ENCODE data around the gene FOXR1. TPM values are rescaled to one million over a fixed set of nuclear protein-coding genes. Genes with fewer than 3 reads are reported as not detected.
"Not testable (repeated sequence)": the region's sequence is repeated elsewhere in the genome, so short reads cannot be mapped to it uniquely, and the experiment has no call there.

Gene FOXR1
- total RNA-seq, 2 donors from 2014 or later: not detected

DNA sequence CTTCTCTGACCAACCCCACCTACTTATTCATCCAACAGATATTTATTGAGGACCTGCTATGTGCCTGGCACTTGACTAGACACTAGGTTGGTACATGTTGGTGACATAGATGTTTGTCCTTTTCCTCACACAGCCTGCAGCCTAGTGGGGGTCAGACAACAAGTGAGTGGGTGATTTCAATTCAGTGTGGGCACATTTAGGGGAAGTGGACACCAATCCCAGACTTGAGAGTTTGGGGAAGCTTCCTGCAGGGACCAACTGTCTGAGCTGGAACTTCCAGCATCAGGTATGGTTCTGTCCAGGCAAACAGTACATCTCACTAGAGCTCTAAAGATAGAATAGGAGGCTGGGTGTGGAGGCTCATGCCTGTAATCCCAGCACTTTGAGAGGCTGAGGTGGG is 40.0 kb upstream of the FOXR1 start:
- H3K27ac Mint-ChIP-seq: peak overlapping the region; percentile 92
- ATAC-seq (no peak), DNase-seq (no peak)
- H3K4me3 Mint-ChIP-seq: no peak overlapping the region
- no peaks in the 10 kb centered on the region for H3K27me3 Mint-ChIP-seq
- H3K36me3 Mint-ChIP-seq (ENCODE audit: low read depth): no peaks in the 10 kb centered on the region
- no peaks in the 10 kb centered on the region for H3K9me3 ChIP-seq (ENCODE audit: control insufficient read depth, low read length, poor library complexity, severe bottlenecking)
- H3K4me1 Mint-ChIP-seq: peaks cover 30% of the 10 kb centered on the region

DNA sequence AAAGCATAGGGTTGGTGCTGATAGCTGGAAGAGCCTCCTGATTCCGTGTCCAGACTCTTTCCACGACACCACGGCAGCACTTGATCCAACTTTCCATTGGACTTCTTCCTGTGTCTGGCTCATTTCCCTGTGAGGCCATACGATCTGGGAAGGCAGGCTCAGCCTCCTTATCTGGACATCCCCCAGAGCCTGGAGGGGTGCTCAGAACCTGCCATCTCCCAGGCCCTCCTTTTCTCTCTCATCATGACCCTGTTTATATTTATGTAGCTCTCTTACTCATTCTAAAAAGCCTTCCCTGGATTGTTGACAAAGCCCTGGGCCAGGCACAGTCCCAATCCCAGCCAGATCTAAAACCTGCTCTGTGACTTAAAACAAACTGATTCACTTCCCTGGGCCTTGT is 38.1 kb upstream of the FOXR1 start:
- no peak for DNase-seq
- Mint-ChIP-seq H3K27me3 (no peaks in the 10 kb centered on the region), H3K36me3 (ENCODE audit: low read depth) (no peaks in the 10 kb centered on the region), H3K4me3 (no peak overlapping the region), H3K4me1 (peaks cover 16% of the 10 kb centered on the region), H3K27ac (no peak overlapping the region)
- no peak for ATAC-seq
- H3K9me3 ChIP-seq (ENCODE audit: control insufficient read depth, low read length, poor library complexity, severe bottlenecking): no peaks in the 10 kb centered on the region

DNA sequence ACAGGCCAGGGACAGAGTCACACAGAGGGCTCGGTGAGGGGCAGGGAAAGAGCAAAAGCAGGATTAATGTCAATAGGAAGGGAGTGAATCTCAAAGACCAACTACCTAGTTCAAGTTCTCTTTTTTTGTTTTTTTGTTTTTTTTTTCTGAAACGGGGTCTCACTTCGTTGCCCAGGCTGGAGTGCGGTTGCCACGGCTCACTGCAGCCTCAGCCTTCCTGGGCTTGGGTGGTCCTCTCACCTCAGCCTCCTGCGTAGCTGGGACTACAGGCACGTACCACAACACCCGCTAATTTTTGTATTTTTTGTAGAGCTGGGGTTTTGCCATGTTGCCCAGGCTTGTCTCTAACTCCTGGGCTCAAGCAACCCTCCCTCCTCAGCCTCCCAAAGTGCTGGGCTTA is 36.2 kb upstream of the FOXR1 start:
- H3K9me3 ChIP-seq (ENCODE audit: control insufficient read depth, low read length, poor library complexity, severe bottlenecking): no peaks in the 10 kb centered on the region
- ATAC-seq (no peak), DNase-seq (no peak)
- Mint-ChIP-seq H3K27ac (no peak overlapping the region), H3K4me3 (no peak overlapping the region), H3K27me3 (no peaks in the 10 kb centered on the region), H3K36me3 (ENCODE audit: low read depth) (no peaks in the 10 kb centered on the region), H3K4me1 (peaks cover 21% of the 10 kb centered on the region)

DNA sequence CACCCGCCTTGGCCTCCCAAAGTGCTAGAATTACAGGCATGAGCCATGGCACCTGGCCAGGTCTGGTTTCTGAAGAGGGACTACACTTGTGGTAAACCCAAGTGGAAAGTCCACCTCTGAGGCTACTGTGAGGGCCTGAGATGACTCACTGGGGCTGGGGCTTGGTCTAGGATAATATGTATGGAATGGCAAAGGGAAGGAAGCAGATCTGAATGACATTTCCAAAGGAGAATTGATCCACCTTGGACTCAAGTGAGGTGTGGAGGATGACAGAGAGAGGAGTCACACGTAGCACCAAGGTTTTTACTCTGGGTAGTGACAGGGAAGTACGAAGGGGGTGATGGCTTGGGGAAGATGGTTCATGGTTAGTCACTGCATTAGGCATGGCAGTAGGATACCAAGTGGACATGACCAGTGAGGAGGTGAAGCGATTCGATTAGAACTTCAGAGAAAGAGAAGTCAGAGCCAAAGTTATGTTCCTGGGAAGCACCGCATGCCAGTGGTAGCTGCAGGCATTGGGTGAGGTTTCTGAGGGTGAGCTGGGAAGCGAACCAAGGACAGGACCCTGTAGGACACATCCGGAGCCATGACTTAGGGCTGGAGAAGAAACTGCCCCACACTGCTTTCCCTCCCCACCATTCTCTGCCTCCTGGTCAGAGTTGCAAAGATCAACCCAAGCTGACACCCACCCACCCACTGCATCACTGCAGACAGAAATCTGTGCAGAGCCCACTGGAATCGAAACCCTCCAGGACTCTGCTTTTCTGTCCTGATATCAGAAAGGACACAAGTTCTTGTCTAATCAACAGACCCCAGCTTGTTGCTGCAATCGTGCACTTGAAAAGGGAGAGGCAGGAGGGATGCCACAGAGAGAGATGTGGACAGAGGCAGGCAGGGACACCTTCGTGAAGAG is 32.8 kb upstream of the FOXR1 start:
- no peaks in the 10 kb centered on the region for H3K36me3 Mint-ChIP-seq (ENCODE audit: low read depth)
- no peak for ATAC-seq
- H3K4me1 Mint-ChIP-seq: peaks cover 25% of the 10 kb centered on the region
- no peaks in the 10 kb centered on the region for H3K9me3 ChIP-seq (ENCODE audit: control insufficient read depth, low read length, poor library complexity, severe bottlenecking)
- H3K27me3 Mint-ChIP-seq: no peaks in the 10 kb centered on the region
- H3K4me3 Mint-ChIP-seq: peak overlapping the region; percentile 65
- DNase-seq: no peak
- peak overlapping the region; percentile 43 for H3K27ac Mint-ChIP-seq

DNA sequence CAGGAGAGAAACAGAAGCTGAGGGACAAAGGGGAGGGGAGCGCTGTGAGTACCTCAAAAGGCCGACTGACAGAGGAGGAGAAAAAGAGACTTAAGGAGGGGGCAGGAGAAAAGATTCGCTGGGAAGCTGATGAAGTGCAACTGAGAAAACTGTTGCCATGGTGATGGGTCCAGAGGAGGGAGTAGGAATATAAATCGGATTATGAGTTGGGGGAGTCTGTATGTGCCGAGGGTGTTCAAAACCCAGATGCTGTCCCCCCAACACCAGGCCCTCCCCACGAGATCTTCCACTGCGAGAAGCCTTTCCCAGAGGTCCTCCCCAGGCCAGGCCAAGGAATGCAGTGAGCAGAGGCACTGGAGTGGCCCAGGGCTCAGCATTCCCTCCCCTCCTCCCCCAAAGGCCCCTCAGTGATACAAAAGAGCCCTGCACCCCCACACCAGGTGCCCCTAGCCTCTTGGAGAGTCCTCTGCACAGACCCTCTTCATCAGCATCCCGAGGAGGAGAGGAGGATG is 32.1 kb upstream of the FOXR1 start:
- Mint-ChIP-seq H3K4me1 (peaks cover 25% of the 10 kb centered on the region), H3K27me3 (no peaks in the 10 kb centered on the region), H3K27ac (no peak overlapping the region), H3K4me3 (peak overlapping the region; percentile 65), H3K36me3 (ENCODE audit: low read depth) (no peaks in the 10 kb centered on the region)
- DNase-seq (no peak), ATAC-seq (no peak)
- H3K9me3 ChIP-seq (ENCODE audit: control insufficient read depth, low read length, poor library complexity, severe bottlenecking): no peaks in the 10 kb centered on the region

DNA sequence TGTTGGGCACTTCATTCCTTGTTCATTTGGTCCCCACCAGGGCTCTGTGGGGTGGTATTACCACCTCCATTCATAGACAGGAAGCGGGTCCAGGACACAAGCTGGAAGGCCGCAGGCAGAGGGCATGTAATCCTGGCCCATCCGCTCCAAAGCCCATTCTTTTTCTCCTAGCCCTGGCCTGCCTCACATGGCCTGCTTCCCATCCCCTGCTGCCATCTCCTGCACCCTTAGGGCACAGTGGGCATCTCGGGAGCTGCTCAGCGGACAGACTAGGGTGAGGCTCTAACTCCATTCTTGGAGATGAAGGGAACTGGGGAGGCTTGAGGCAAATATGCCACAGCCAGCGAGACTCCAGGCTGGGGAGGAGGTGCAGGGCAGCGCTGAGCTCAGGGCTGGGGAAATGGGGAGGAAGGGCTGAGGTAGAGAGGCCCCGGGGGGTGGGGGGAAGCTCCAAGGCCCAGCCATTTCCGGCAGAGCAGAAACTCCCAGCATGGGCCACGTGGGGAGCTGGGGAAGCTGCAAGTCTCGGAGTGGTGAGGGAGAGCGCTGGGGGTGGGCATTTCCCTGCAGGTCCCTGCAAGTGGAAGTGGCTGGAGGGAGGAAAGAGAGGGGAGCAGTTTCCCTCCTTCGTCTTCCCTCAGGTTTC is 31.5 kb upstream of the FOXR1 start:
- Mint-ChIP-seq H3K27ac (no peak overlapping the region), H3K4me1 (peaks cover 28% of the 10 kb centered on the region), H3K27me3 (peaks cover 2% of the 10 kb centered on the region), H3K4me3 (peak overlapping the region; percentile 64), H3K36me3 (ENCODE audit: low read depth) (peaks cover under 1% of the 10 kb centered on the region)
- H3K9me3 ChIP-seq (ENCODE audit: control insufficient read depth, low read length, poor library complexity, severe bottlenecking): no peaks in the 10 kb centered on the region
- DNase-seq (peak in 1 of 3 donors; percentile 35), ATAC-seq (peak; percentile 90)

DNA sequence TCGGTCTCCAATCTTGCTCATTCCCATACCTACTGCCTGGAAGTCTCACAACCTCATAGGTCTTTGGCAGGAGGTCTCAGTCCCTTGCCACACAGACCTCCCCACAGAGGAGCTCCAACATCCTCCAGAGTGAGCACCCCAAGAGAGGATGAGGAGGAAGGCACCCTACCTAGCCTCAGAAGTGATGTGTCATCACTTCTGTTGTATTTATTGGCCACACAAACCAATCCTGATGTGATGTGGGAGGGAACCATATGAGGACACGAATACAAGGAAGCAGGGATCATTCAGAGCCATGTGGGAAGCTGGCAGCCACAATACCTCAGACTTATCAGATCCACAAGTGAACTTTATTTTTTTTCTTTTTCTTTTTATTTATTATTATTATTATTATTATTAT is 24.5 kb upstream of the FOXR1 start:
- H3K9me3 ChIP-seq (ENCODE audit: control insufficient read depth, low read length, poor library complexity, severe bottlenecking): no peaks in the 10 kb centered on the region
- Mint-ChIP-seq H3K27me3 (peaks cover 24% of the 10 kb centered on the region), H3K4me3 (no peak overlapping the region)

DNA sequence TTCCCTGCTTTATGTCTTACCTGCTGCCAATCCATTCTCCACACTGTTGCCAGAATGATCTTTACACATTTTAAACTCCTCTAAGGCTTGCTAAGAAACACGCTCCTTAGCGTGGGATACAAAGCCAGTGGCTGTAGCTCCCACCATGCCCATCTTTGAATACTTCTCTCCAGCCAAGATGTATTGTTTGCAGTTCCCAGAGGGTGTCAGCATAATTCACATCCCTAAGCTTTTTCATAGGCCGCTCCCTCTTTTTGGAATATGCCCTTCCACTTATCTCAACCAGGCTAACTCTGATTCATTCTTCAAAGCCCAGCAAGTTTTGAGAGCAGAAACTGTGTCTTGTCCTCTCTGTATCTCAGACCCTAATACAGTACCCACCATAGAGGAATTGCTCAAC is 23.6 kb upstream of the FOXR1 start:
- Mint-ChIP-seq H3K4me3 (no peak overlapping the region), H3K27me3 (peaks cover 24% of the 10 kb centered on the region), H3K4me1 (peaks cover 21% of the 10 kb centered on the region), H3K36me3 (ENCODE audit: low read depth) (peaks cover 3% of the 10 kb centered on the region), H3K27ac (no peak overlapping the region)
- no peak for ATAC-seq
- H3K9me3 ChIP-seq (ENCODE audit: control insufficient read depth, low read length, poor library complexity, severe bottlenecking): no peaks in the 10 kb centered on the region
- no peak for DNase-seq

More for the DNA sequence above, 24.5 kb upstream of the FOXR1 start:
- Mint-ChIP-seq H3K36me3 (ENCODE audit: low read depth) (peaks cover 3% of the 10 kb centered on the region), H3K4me1 (peaks cover 21% of the 10 kb centered on the region), H3K27ac (no peak overlapping the region)
- DNase-seq: no peak
- ATAC-seq: no peak

DNA sequence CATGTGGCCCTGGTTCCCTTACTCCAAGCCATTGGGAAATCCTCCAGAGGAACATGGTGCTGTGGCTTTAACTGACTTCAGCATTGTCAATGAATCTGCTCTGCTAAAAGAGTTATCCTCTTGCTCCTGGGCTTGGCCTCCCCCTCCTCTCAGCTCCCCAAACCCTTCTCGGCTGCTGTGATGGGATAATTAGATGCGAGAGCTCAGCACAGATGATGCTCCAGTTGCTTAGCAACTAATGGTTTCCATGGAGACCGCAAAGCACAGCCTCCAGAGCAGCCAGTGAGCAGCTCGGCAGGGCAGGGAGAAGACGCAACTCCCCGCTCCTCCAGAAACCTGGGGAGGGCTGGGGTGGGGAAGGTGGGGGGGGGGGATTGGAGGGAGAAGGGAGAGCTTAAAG is 18.3 kb upstream of the FOXR1 start:
- no peak for DNase-seq
- Mint-ChIP-seq H3K4me3 (no peak overlapping the region), H3K27ac (no peak overlapping the region), H3K4me1 (peaks cover 10% of the 10 kb centered on the region), H3K36me3 (ENCODE audit: low read depth) (peaks cover 2% of the 10 kb centered on the region), H3K27me3 (peaks cover 11% of the 10 kb centered on the region)
- no peak for ATAC-seq
- no peaks in the 10 kb centered on the region for H3K9me3 ChIP-seq (ENCODE audit: control insufficient read depth, low read length, poor library complexity, severe bottlenecking)

DNA sequence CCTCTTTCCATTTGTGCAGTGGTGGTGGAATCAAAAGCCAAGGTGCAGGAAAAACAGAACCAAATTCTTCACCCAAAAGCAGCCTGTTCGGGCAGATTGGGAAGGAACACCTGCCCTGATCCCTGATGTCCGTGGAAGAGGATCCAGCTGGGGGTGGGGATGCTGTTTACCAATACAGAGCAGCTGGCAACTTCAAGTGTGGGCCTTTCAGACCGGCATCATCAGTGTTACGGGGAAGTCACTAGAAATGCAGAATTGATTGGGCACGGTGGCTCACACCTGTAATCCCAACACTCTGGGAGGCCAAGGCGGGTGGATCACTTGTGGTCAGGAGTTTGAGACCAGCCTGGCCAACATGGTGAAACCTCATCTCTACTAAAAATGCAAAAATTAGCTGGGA is 17.6 kb upstream of the FOXR1 start:
- H3K36me3 Mint-ChIP-seq (ENCODE audit: low read depth); ATAC-seq; H3K9me3 ChIP-seq (ENCODE audit: control insufficient read depth, low read length, poor library complexity, severe bottlenecking); DNase-seq; H3K4me3 Mint-ChIP-seq; H3K27ac Mint-ChIP-seq: not testable (repeated sequence)
- peaks cover 10% of the 10 kb centered on the region for H3K4me1 Mint-ChIP-seq
- peaks cover 10% of the 10 kb centered on the region for H3K27me3 Mint-ChIP-seq

DNA sequence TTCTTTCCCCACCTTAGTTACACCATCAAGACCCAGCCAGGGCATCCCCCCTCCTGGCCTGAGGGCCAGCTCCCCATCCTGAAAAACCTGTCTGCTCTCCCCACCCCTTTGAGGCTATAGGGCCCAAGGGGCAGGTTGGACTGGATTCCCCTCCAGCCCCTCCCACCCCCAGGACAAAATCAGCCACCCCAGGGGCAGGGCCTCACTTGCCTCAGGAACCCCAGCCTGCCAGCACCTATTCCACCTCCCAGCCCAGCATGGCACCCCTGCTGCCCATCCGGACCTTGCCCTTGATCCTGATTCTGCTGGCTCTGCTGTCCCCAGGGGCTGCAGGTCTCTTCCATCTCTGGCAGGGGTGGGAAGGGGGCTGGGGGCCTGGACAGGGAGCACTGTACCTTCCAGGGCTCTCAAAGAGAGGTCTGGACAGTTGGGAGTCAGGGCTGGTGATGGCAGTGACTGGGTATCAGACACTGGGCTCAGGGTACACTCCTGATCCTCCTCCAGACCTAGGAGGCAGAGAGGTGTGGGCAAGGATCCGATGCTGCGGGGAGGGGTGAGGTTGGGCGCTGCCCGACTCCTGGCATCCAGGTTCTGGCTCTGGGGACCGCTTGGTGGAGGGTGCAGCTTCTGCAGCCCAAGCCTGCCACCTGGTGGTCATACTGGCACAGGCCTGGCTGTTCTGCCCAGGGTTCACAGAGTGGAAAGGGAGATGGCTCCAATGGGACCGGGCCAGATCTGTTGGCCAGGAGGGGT is 15.3 kb upstream of the FOXR1 start, which contains the start of gene UPK2:
TSS of gene UPK2 (plus strand) at position 205 of the 753 bp plus-strand sequence. CDS start at position 258, 53 bp downstream.
- Mint-ChIP-seq H3K27ac (no peak within 1 kb of the TSS), H3K4me3 (peak within 1 kb of the TSS; percentile 55), H3K36me3 (ENCODE audit: low read depth) (peaks cover 2% of the 10 kb centered on the region), H3K4me1 (peaks cover 13% of the 10 kb centered on the region), H3K27me3 (peaks cover 12% of the 10 kb centered on the region)
- DNase-seq (peak; percentile 77 to 89 (median 84)), ATAC-seq (peak; percentile 98)
- no peaks in the 10 kb centered on the region for H3K9me3 ChIP-seq (ENCODE audit: control insufficient read depth, low read length, poor library complexity, severe bottlenecking)

DNA sequence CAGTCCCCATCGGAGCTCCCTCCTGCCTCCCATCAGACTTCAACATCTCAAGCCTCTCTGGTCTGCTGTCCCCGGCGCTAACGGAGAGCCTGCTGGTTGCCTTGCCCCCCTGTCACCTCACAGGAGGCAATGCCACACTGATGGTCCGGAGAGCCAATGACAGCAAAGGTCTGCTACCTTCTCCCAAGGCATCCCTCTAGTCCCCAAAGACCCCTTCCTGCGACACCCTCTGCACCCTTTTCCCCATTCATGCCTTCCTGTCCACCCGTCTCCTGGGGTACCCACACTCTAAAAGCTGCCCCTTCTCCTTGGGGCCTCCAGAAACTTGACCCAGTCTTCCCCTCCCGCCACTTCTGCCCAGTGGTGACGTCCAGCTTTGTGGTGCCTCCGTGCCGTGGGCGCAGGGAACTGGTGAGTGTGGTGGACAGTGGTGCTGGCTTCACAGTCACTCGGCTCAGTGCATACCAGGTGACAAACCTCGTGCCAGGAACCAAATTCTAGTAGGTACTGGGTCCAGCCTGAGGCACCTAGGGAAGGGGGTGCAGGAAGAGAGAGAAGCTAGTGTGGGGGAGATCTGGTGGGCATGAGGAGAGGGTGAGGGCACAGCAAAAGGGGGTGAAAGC is 14.6 kb upstream of the FOXR1 start:
- peaks cover 10% of the 10 kb centered on the region for H3K27me3 Mint-ChIP-seq
- H3K9me3 ChIP-seq (ENCODE audit: control insufficient read depth, low read length, poor library complexity, severe bottlenecking): no peaks in the 10 kb centered on the region
- no peak overlapping the region for H3K27ac Mint-ChIP-seq
- DNase-seq (no peak), ATAC-seq (peak; percentile 25)
- H3K4me1 Mint-ChIP-seq: peaks cover 13% of the 10 kb centered on the region
- no peaks in the 10 kb centered on the region for H3K36me3 Mint-ChIP-seq (ENCODE audit: low read depth)
- peak overlapping the region; percentile 55 for H3K4me3 Mint-ChIP-seq

All from T-helper 17 cell (primary cell).